Nucleus accumbens (tissue), 56 donors: Measurements from ENCODE around the gene OTUB2.

Experiments used
- DNase-seq, 56 donors: peaks; one replicate each; lab custom pipeline; 2025; lab: John Stamatoyannopoulos, UW

Gene OTUB2

GRCh38 chr14:94081386-94081820 lies 55.3 kb downstream of the OTUB2 start:
- no peak for DNase-seq

- DNase-seq: no peak
Measured at GRCh38 chr14:94087891-94088290, 61.8 kb downstream of the OTUB2 start.

DNA sequence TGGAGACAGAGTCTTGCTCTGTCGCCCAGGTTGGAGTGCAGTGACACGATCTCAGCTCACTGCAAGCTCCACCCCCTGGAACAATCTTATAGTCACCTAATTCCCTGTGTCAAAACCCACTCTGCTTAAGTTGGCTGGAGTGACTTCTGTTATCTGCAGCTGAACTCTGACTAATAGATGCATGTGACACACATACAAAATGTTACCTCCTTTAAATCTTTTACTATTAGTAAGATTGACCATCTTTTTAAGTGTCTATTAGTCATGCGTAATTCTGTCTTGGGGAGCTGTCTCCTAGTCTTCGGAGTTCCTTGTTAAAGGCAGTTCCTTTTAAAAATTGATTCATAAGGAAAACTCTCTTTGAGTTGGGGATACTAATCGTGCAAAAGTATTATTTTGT lies 62.4 kb downstream of the OTUB2 start:
- DNase-seq: no peak

GRCh38 chr14:94089479-94089878 lies 63.3 kb downstream of the OTUB2 start:
- DNase-seq: no peak

DNA sequence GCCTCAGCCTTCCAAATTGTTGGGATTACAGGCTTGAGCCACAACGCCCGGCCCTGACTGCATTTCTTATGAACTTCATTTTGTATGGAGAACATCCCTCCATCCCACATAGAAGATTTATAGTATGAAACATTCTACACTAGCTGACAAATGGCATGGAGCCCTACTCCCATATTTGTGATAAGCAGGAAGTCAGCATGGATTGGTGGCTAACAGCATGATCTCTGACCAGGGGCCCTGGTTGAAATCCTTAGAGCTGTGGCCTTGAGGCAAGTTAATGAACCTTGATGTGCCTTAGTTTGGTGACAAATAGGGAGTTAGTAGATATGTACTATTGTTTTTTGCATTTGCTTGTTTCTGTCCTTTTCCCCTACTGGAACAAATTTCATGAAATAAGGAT lies 67.3 kb downstream of the OTUB2 start:
- no peak for DNase-seq

DNA sequence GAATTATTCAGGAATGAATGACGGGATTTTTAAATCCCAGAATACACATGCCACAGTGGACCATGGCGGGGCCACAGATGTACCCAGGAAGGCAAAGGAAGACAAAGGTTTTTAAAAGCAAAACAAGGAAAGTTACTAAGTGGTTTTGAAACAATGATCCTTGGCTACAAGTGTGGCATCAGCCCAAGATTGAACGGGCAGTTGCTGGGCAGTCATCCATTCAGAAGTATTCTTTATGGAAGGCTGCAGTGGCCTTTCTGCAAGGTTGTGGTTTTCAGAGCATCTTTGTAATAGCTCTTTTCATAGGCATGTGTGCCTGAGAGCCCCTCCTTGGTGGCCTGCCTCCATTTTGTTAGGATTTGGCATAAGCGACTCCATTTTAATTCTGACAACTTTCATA lies 71.0 kb downstream of the OTUB2 start:
- DNase-seq: no peak
